Kidney (tissue), 14 donors: ENCODE measurements around the gene STK17B. TPM values are rescaled to one million over a fixed set of nuclear protein-coding genes. Genes with fewer than 3 reads are reported as not detected.

Source experiments
- DNase-seq, 5 donors: peaks; one replicate each; pipeline ENCODE4 v3.0.0-alpha.2; 2013 to 2020
- FAIRE-seq: peaks from 2 replicates; lab custom pipeline; 2012; peaks lifted over from hg19 to GRCh38; lab: Jason Lieb, UNC
- H3K27ac ChIP-seq, 2 donors: one replicate each; pipeline ENCODE4 v1.7.0; 2013; ENCODE audit warnings: low read depth in 2 of 2, low read length in 2 of 2, inconsistent platforms in 1 of 2
- H3K27me3 ChIP-seq: one replicate; pipeline ENCODE4 v1.7.1; 2013; ENCODE audit warnings: low read length, inconsistent platforms; ENCODE audit not compliant: control insufficient read depth, insufficient read depth
- H3K36me3 ChIP-seq, 3 donors: one replicate each; pipeline versions ENCODE4 v1.7.0 to v1.7.1; 2013; ENCODE audit warnings: low read length in 3 of 3, control low read depth in 1 of 3, inconsistent platforms in 1 of 3; ENCODE audit not compliant: insufficient read depth in 3 of 3, control insufficient read depth in 2 of 3
- H3K4me1 ChIP-seq, 3 donors: one replicate each; pipeline versions ENCODE4 v1.7.0 to v1.7.1; 2013; ENCODE audit warnings: low read length in 3 of 3, inconsistent platforms in 1 of 3, low read depth in 1 of 3; ENCODE audit not compliant: control insufficient read depth in 2 of 3, insufficient read depth in 2 of 3
- H3K4me3 ChIP-seq, 3 donors: one replicate each; pipeline versions ENCODE4 v1.7.0 to v1.8.1; 2013; ENCODE audit warnings: low read length in 3 of 3, control low read depth in 1 of 3, inconsistent platforms in 1 of 3
- H3K9ac ChIP-seq, 3 donors: one replicate each; pipeline versions ENCODE4 v1.7.0 to v1.7.1; 2013; ENCODE audit warnings: low read length in 3 of 3, control low read depth in 1 of 3, inconsistent platforms in 1 of 3
- H3K9me3 ChIP-seq, 3 donors: one replicate each; pipeline versions ENCODE4 v1.7.0 to v1.7.1; 2013; ENCODE audit warnings: low read length in 3 of 3, control low read depth in 1 of 3, inconsistent platforms in 1 of 3; ENCODE audit not compliant: control insufficient read depth in 2 of 3, insufficient read depth in 1 of 3
- CTCF ChIP-seq: IDR thresholded peaks from 3 replicates; pipeline ENCODE4 v1.5.1; 2012; ENCODE audit warnings: mild to moderate bottlenecking, moderate library complexity, borderline replicate concordance; ENCODE audit not compliant: insufficient read depth; ENCODE audit errors: extremely low read depth
- intact Hi-C: fragments of 100-400 bp; cut with DNase I; formaldehyde crosslinking; loops from one replicate; pipeline ENCODE4 v1.11.1; 2022
- polyA plus RNA-seq: library from polyadenylated mRNA; stranded (reverse); fragments of 350-450 nt; fragmentation: Illumina TruSeq; extraction: RNeasy Lipid Tissue Mini Kit (QIAGEN cat#74804); gene quantifications from one replicate; pipeline ENCODE4 v1.2.3, GENCODE V29; 2014; ENCODE audit warnings: low read depth, low replicate concordance; ENCODE audit not compliant: insufficient read depth
- total RNA-seq: library from RNA; stranded (reverse); fragmentation: NEBNext Ultra II Directional; extraction: Animal tissue kit (Norgen Biotek cat#: 25700); gene quantifications from one replicate; pipeline ENCODE4 v1.2.1, GENCODE V29; 2021
- donor health status: control.
- donor health status: control.
- donor health status: control.
- donor health status: control.
- donor health status: control.
- donor health status: DM: yes; HTN: yes; CAD: no.
- donor health status: Normal renal cell carcinoma (clear cell type).

The STK17B gene
- total and polyA plus RNA-seq, 2 donors from 2014 or later = 3.4 to 41.0 TPM

GRCh38 chr2:196123679-196124373 lies 47.6 kb downstream of the STK17B start:
- TF ChIP-seq CTCF = no peak
- H3K4me1 ChIP-seq = no peaks in the 10 kb centered on the region
- H3K36me3 ChIP-seq = no peaks in the 10 kb centered on the region
- H3K9me3 ChIP-seq = peaks cover 0 to under 1% (median 0%) of the 10 kb centered on the region in 3 donors
- H3K27me3 ChIP-seq = no peaks in the 10 kb centered on the region
- H3K9ac ChIP-seq = no peak overlapping the region
- DNase-seq (no peak), FAIRE-seq (no peak)
- H3K4me3 ChIP-seq = no peak overlapping the region
- intact Hi-C loops = no loop called here
- H3K27ac ChIP-seq = no peak overlapping the region

GRCh38 chr2:196119926-196120325 lies 51.5 kb downstream of the STK17B start:
- no peak overlapping the region for H3K9ac ChIP-seq
- no peak for TF ChIP-seq CTCF
- no peak overlapping the region for H3K4me3 ChIP-seq
- FAIRE-seq = no peak
- no peaks in the 10 kb centered on the region for H3K27me3 ChIP-seq
- no peaks in the 10 kb centered on the region for H3K9me3 ChIP-seq
- no peak for DNase-seq
- H3K36me3 ChIP-seq = no peaks in the 10 kb centered on the region
- H3K27ac ChIP-seq = no peak overlapping the region
- no peaks in the 10 kb centered on the region for H3K4me1 ChIP-seq
- intact Hi-C loops = no loop called here

GRCh38 chr2:196117214-196117705 lies 54.1 kb downstream of the STK17B start:
- Histone ChIP-seq H3K4me1 (peaks cover 2 to 6% (median 3%) of the 10 kb centered on the region in 3 donors), H3K27me3 (no peaks in the 10 kb centered on the region), H3K27ac (no peak overlapping the region), H3K9me3 (no peaks in the 10 kb centered on the region), H3K9ac (no peak overlapping the region), H3K4me3 (no peak overlapping the region), H3K36me3 (no peaks in the 10 kb centered on the region)
- intact Hi-C loops = no loop called here
- DNase-seq = no peak
- no peak for TF ChIP-seq CTCF
- no peak for FAIRE-seq
